Activated CD8-positive, alpha-beta memory T cell treated with anti-CD3 and anti-CD28 coated beads, Interleukin-2, amount 50 U/mL, for 1 hour (primary cell): ENCODE results near the gene LZTS3.
"Not testable (repeated sequence)": the region's sequence is repeated elsewhere in the genome, so short reads cannot be mapped to it uniquely, and the experiment has no call there.

ENCODE experiments used
- DNase-seq: peaks from one replicate; pipeline ENCODE4 v3.0.0-alpha.2; 2020; ENCODE audit errors: extremely low read depth

The LZTS3 gene

DNA sequence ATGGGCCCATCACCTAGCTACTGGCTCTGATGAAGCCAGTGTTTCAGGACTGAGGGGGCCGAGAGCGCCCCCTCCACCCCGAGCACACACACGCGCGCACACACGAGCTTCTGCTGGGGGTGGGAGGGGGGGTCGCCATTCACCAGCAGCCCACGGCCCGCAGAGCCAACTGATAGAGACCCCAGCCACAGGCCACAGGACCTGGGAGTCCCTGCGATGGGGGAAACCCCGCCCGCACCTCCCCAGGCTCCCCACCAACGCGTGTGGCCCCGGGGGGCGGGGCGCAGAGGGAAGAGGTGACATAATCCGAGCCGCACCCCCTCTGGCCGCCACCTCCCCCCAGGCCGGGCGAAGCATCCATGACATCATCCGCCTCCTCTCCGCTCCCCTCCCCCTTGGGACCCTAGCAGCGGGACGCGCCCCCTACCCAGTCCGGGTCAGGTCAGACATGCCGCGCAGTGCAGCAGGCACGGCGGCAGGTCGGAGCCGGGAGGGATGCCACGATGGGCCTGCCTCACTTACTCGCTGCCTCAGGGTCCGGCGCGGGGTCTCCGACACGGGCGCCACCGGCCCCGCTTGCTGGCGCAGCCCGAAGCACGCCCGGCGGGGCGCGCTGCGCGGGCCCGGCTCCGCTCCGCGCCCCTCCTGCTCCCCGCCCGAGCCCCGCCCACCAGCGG is at the start of gene LZTS3:
Gene LZTS3 (minus strand): TSS at position 617 of the 677 bp plus-strand sequence. CDS start 6,386 bp downstream, outside the sequence.
- DNase-seq, result peak; percentile 73

DNA sequence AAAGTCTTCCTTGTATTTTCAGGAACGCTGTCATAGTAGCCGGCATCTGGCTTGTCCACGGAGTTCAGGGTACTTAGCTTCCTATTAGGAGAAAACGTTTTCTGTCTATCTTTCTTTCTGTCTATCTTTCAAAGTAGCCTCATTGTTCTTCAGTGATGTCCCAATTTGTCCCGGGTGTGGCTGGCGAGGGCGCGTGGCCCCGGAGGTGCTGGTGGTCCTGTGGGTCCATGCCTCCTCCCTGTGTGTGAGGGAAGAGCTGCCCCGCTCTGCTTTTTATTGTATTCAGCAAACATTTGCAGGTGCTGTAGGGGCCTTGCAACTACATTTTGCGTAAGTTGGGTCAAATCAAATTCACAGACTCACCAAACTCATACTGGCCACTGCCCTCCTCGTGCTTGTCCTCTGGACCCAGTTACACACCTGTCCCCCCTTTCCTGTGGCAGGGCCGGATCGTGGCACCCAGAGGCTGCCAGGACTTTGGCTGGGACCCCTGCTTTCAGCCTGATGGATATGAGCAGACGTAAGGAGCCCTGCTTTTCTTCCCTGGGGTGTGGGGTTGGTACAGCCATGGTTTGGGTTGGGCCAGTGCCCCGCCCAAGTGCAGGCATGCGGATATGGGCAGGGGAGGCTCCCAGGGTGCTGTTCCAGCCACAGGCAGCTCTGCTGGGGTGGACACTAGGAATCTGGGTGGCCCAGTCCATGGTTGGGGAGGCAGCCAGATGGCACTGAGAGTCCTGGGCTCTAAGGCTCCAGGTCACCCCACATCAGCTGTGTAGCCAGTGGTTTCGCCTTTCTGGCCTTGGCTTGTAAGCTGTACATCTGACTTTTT is 48.3 kb upstream of the LZTS3 start:
- no peak for DNase-seq

DNA sequence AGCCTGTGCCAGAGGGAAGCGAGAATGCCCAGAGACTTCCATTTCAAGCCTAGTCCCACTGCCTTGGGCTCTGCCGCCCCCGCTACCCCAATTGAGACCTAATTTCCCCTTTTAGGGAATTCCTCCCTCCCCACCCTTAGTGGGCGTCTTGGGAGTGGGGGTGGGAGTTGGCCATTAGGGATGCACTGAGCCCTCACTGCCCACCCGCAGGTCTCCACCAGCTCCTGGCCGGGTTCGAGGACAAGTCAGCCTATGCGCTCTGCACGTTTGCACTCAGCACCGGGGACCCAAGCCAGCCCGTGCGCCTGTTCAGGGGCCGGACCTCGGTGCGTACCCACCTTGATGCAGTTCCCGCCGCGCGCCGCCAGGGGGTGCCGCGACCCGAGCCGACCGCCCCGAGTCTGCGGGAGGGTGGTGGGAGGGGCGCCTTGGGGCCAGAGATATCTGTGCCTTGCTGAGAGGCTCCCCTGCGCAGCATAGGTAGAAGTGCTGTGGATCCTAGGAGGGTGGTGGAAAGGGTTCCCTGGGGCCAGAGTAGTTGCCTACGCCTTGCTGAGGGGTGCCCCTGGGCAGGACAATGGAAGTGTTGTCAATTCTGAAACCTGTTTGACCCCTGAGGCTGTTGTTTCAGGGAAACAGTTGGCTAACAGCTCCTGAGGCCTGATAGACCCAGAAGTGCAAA is 45.1 kb upstream of the LZTS3 start:
- DNase-seq, result no peak

- not testable (repeated sequence) for DNase-seq
Measured at GRCh38 chr20:3215359-3215917, 42.1 kb upstream of the LZTS3 start.

GRCh38 chr20:3213226-3213625 is 39.9 kb upstream of the LZTS3 start:
- DNase-seq, result no peak

- no peak for DNase-seq
Measured at GRCh38 chr20:3210346-3210745, 37.0 kb upstream of the LZTS3 start.

DNA sequence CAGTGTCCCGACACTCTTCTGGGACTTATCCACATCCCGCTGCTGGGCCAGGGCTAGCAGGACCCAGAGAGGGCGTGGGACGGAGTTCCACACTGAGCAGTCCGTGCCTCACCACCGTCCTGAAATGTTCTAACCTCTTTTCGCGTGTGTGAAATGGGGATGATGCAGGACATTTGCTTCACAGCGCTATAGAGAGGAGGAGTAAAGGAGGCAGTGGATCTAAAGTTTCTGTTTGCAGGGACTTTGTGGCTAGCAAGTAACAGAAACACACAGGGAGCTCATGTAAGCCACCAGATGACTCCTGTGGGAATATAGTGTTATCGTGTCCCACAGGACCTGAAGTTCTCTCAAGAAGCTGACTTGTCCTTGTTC is 36.6 kb upstream of the LZTS3 start:
- DNase-seq, result no peak

DNA sequence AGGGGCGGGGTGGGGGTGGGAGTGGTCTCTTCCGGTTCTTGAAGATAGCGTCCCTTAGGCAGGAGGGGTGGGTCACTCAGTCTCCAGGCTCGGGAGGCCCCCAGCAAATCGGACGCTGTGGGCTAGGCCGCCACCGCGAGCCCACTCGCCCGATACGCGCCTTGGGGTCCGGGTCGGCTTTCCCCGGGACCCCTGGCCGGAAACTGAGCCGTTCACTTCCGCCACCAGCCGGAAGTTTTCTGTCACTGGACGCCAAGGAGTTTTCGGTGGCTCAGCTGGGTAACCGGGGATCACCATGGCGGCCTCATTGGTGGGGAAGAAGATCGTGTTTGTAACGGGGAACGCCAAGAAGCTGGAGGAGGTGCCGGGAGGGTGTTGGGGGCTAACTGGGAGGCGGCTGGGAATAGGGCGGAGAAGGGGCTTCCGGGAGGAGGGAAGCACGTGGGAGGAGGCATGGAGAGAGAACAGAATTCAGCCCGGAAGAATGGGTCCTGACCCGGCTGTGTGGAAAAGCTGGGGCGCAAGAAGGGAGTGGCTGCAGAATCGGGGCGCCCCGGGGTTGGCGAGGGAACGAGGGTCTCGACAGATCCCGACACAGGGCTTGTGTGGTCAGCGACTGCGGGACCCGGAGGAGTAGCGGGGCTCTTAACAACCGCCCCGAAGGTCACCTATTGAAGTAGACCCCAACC is 36.1 kb upstream of the LZTS3 start, which contains the start of gene ITPA:
Gene ITPA (plus strand): TSS at position 242 of the 689 bp plus-strand sequence. CDS start 54 bp downstream, at position 296.
- DNase-seq, result no peak

- DNase-seq, result no peak
Measured at GRCh38 chr20:3208786-3209256, 35.5 kb upstream of the LZTS3 start.

DNA sequence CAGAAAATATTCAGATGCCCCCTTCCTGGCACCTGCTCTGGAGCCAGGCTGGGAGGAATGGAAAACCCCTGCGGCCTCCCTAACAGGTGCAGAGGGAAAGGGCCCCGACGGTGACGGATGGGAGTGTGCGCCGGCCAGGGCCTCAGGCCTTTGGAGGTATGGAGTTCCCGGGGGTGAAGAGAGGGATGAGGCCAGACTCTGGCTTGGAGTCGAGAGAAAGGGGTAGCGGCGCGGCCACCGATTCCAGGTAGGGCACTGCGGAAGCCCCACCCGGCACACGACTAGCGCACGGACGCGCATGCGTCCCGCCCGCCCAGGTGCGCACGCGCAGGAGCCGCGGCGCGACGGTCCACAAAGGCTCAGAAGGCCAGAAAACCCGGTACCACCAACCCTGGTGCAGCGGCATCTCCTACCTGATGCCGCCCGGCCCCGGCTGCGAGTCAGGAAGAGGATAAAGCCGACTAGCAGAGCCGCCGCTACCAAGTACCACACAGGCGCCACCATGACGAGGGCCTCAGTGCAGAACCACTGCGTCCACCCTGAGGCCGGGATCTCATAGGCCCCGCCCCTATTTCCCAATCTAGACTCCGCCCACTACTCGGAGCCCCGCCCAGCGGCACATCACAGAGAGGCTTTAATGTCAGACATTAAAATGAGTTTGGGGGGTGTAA is 30.9 kb upstream of the LZTS3 start, which contains the start of gene DDRGK1:
Gene DDRGK1 (minus strand): TSS at position 559 of the 671 bp plus-strand sequence. CDS start 55 bp downstream, at position 504.
- peak; percentile 69 for DNase-seq

- no peak for DNase-seq
Measured at GRCh38 chr20:3203315-3204123, 30.2 kb upstream of the LZTS3 start.

DNA sequence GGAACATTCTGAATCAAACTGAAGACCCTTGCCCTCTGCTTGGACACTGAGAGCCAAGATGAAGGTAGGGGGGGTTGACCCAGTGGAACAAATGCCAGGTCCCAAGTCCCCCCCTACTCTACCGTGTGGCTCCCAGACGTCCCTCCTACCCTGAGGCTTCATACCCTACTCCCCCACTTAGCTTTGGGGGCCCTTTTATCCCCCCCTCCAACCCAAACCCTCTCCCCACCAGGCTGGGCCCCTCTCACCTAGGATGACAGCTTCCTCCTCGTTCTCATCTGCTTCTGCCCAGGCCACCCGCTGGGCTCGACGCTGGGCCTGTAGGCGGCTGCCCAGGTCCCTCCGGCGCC is 29.6 kb upstream of the LZTS3 start:
- DNase-seq, result no peak

GRCh38 chr20:3199976-3200755 is 26.8 kb upstream of the LZTS3 start:
- no peak for DNase-seq

DNA sequence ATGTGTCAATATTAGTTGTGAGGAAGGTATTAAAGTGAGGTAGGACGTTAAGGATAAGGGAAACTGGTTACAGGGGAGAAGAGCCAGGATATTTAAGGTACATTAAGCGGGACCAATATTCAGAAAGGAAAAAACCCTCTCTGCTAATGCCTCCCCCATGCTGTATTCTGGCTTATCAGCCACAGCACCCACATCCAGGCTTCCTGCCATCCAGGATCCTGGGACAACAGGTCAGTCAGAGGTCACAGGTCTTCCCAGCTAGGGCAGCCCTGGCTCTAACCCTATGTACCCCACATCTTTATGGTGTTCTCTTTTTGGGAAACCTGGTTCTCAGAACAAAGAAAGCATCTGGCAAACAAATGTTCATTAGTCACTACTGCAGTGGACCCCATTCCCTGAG is 25.9 kb upstream of the LZTS3 start:
- DNase-seq, result no peak

GRCh38 chr20:3195590-3196237 is 22.4 kb upstream of the LZTS3 start:
- no peak for DNase-seq

- no peak for DNase-seq
Measured at GRCh38 chr20:3194617-3195280, 21.4 kb upstream of the LZTS3 start.

- no peak for DNase-seq
Measured at GRCh38 chr20:3193806-3194616, 20.7 kb upstream of the LZTS3 start.
